GM04504 (cell line): ENCODE measurements around the gene SLC37A1.

Experiments
- DNase-seq: peaks from one replicate; pipeline ENCODE4 v3.0.0-alpha.2; 2012; ENCODE audit warnings: low read depth

The SLC37A1 gene

GRCh38 chr21:42527489-42528158 is 14.0 kb downstream of the SLC37A1 start:
- no peak for DNase-seq

- no peak for DNase-seq
Observed at GRCh38 chr21:42530167-42530518, 16.5 kb downstream of the SLC37A1 start.

GRCh38 chr21:42531771-42532170 is 18.1 kb downstream of the SLC37A1 start:
- no peak for DNase-seq

- DNase-seq, result no peak
Observed at GRCh38 chr21:42532466-42533181, 19.0 kb downstream of the SLC37A1 start.

- DNase-seq, result no peak
Observed at GRCh38 chr21:42533306-42533962, 19.8 kb downstream of the SLC37A1 start.

- DNase-seq, result no peak
Observed at GRCh38 chr21:42533963-42534355, 20.3 kb downstream of the SLC37A1 start.

- no peak for DNase-seq
Observed at GRCh38 chr21:42534421-42535378, 21.0 kb downstream of the SLC37A1 start.

- no peak for DNase-seq
Observed at GRCh38 chr21:42535602-42536171, 22.0 kb downstream of the SLC37A1 start.

- DNase-seq, result no peak
Observed at GRCh38 chr21:42536601-42537000, 22.9 kb downstream of the SLC37A1 start.

GRCh38 chr21:42537106-42537742 is 23.6 kb downstream of the SLC37A1 start:
- no peak for DNase-seq

- no peak for DNase-seq
Observed at GRCh38 chr21:42538479-42539275, 25.0 kb downstream of the SLC37A1 start.

GRCh38 chr21:42539342-42539741 is 25.7 kb downstream of the SLC37A1 start:
- no peak for DNase-seq

GRCh38 chr21:42539931-42540343 is 26.3 kb downstream of the SLC37A1 start:
- DNase-seq, result no peak

- no peak for DNase-seq
Observed at GRCh38 chr21:42540396-42540795, 26.7 kb downstream of the SLC37A1 start.

- no peak for DNase-seq
Observed at GRCh38 chr21:42541174-42541573, 27.5 kb downstream of the SLC37A1 start.

GRCh38 chr21:42541618-42542017 is 28.0 kb downstream of the SLC37A1 start:
- DNase-seq, result no peak

GRCh38 chr21:42542196-42542595 is 28.5 kb downstream of the SLC37A1 start:
- DNase-seq, result no peak

GRCh38 chr21:42542596-42542995 is 28.9 kb downstream of the SLC37A1 start:
- no peak for DNase-seq

- DNase-seq, result no peak
Observed at GRCh38 chr21:42543106-42543847, 29.6 kb downstream of the SLC37A1 start.

GRCh38 chr21:42544544-42544943 is 30.9 kb downstream of the SLC37A1 start:
- DNase-seq, result no peak
